GM12892 (cell line): ENCODE results near the gene RBPJ.

ENCODE experiments used
- POLR2A ChIP-seq: IDR thresholded peaks from 2 replicates; pipeline ENCODE4 v1.6.1; 2011; ENCODE audit warnings: low read depth, low read length, control low read depth
- TAF1 ChIP-seq: IDR thresholded peaks from 2 replicates; pipeline ENCODE4 v1.6.1; 2011; ENCODE audit warnings: low read depth, mild to moderate bottlenecking, control low read depth, low read length, borderline replicate concordance

GRCh38 chr4:26410385-26411293 is 89.8 kb downstream of the RBPJ start:
- TF ChIP-seq TAF1 (no peak), POLR2A (no peak)
